Ovary (tissue), 3 donors: ENCODE data around the gene SMARCB1.

Experiments
- CTCF ChIP-seq, 3 donors: fragments of 450-650 bp in 2 of 3; fragments of 200-600 bp in 1 of 3; IDR thresholded peaks; one replicate each; pipeline versions ENCODE4 v1.5.1 to v1.8.0; 2016 to 2022; ENCODE audit warnings: antibody characterized with exemption in 3 of 3, mild to moderate bottlenecking in 1 of 3
- POLR2A ChIP-seq: fragments of 450-650 bp; IDR thresholded peaks from one replicate; pipeline ENCODE4 v1.6.1; 2017; ENCODE audit warnings: antibody characterized with exemption, mild to moderate bottlenecking, moderate library complexity
- donor health status: DM: no; HTN: no; CAD: no.

GRCh38 chr22:23784215-23784732 is 2.5 kb upstream of the SMARCB1 start:
- no peak for TF ChIP-seq CTCF (IDR thresholded peaks at IDR 0.05)
- TF ChIP-seq POLR2A: no peak
